COLO668 (cell line): Measurements from ENCODE around the gene KCNMB3.
"Not testable (repeated sequence)": the region's sequence is repeated elsewhere in the genome, so short reads cannot be mapped to it uniquely, and the experiment has no call there.

Experiments
- DNase-seq: peaks from one replicate; lab custom pipeline; 2025; ENCODE audit not compliant: unreplicated experiment; lab: John Stamatoyannopoulos, UW

The KCNMB3 gene

DNA sequence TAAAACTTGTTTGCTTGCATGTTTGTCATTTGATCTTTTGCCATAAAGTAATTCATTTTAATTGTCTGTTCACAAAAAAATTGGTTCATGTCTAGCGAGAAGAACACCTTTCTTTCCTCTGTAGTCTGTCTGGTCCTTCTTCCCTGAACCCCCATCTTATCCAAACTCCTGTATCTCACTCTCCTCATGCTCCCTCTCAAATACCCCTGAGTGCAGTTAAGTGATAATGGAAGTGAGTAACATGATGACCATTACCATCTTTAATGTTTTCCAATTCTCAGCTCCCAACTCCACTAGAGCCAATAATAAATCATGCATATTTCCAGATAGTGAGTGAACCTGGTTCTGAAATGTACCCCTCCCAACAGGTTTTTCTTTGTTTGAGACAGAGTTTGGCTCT, 14.2 kb upstream of the KCNMB3 start:
- no peak for DNase-seq

DNA sequence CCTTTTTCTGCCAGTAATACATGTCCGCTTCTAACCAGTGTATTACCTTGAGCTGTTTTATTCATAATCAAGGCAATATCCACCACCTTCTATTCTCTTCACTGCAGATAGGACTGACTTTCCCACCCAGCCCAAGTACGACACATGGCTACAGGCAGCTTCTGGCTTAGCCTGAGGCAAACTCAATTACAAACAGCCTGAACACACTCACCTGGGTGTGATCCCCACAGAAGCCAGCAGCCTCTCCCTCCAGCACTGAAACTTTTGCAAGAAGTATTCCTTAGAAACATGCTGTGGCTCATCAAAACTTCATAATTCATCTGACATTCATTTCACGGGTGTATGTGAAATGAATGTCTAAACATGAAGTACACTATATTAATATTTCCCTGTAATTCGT, 13.5 kb upstream of the KCNMB3 start:
- DNase-seq, result no peak

DNA sequence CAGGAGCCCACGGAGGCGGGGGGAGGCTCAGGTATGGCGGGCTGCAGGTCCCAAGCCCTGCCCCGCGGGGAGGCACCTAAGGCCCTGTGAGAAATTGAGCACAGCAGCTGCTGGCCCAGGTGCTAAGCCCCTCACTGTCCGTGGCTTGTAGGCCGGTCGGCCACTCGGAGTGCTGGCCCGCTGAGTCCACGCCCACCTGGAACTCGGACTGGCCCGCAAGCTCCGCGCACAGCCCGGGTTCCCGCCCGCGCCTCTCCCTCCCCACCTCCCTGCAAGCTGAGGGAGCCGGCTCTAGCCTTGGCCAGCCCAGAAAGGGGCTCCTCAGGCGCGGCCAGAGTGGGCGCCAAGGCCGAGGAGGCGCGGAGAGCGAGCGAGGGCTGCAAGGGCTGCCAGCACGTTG, 12.2 kb upstream of the KCNMB3 start:
- no peak for DNase-seq

DNA sequence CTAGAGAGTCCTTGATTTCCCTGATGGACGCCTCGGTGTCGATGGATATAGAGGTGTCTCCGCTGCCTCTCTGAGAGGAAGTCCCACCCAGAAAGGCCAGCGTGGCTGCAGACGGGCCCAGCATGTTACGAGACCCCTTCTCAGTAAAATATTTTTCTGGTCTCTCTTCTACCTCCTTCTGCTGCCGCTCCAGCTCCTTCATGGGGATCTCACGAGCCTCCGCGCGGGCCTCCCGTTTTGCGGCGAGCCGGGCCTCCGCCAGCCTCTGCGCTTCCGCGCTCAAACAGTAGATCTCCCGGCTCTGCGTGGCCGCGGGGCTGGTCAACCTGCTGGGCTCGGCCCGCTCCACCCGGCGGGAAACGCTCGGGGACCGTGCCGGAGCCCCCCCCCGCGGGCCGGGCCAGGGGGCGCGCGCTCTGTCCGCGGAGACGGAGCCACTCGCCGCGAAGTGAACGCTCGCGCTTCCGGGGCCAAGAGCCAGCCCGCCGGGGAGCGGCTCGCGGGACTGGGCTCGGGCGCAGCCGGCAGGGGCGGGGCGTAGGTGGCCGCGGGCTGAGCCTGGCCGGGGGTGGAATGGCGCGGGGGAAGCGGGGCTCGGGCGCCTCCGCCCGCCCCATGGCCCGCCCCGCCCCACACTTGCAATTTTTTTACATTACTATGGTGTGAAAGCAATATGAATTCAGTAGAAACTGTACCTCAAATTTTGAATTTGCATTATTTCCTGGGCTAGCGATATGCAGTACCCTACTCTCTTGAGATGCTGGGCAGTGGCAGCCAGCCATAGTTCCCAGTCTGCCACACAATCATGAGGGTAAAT, 10.2 kb upstream of the KCNMB3 start:
- DNase-seq, result peak; percentile 85

DNA sequence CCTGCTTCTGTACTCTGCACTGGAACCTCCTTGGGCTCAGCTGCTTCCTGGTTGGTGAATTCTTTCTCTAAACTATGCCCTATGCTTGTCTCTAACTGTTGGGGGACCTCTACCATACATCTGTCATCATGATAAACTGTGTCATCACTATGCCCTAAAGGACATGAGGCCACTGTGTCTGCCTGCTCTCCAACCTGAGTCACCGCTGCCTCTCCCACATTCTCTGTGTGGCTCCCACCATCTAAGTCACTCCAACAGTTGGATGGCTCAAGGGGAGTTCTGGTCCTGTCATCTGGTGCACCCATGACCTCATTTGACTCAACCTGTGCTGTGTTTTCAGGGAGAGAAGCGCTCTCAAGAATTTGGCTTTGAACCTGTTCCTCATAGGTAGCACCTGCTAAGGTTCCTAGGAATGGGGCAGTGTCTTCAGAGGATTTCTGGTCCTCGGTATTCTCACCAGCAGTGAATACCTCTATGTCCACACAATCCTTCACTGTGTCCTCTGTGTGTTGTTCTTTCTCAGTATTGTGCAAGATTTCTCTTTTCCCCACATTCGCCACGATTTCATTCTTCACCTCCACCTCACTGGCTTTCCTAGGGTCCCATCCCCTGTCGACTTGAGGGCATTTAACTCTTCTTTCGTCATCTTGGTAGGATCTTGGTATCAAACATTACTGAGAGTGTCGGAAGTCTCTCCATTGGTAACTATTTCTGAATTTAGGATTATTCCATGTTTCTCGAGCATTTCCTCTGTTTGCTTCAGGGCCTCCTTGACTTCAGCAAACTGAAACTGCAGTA, 9.2 kb upstream of the KCNMB3 start:
- DNase-seq, result not testable (repeated sequence)

DNA sequence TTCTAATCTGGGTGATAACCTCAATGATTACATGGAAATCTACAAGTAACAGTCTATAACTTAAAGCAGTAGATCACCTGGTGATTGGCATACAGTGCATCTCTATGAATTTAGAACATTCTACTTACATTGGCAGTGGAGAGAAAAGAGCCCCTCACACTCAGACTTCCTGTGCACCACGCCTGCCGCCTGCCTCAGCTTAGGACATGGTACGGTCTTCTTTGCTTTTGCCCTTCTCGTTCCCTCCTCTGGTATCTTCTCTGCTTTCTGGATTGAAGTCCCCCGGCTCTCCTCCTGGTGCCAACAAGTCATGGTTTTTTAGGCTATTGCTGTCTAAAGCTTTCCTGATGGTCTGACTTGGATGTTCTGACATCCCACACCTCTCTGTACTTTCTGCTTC, 7.9 kb upstream of the KCNMB3 start:
- DNase-seq, result no peak

DNA sequence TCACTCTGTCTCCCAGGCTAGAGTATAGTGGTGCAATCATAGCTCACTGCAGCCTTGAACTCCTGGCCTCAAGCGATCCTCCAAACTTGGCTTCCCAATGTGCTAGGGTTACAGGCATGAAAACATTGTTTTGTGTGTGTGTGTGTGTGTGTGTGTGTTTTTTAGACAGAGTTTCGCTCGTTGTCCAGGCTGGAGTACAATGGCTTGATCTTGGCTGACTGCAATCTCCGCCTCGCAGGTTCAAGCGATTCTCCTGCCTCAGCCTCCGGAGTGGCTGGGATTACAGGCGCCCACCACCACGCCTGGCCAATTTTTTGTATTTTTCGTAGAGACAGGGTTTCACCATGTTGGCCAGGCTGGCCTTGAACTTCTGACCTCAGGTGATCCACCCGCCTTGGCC, 6.8 kb upstream of the KCNMB3 start:
- DNase-seq, result not testable (repeated sequence)

DNA sequence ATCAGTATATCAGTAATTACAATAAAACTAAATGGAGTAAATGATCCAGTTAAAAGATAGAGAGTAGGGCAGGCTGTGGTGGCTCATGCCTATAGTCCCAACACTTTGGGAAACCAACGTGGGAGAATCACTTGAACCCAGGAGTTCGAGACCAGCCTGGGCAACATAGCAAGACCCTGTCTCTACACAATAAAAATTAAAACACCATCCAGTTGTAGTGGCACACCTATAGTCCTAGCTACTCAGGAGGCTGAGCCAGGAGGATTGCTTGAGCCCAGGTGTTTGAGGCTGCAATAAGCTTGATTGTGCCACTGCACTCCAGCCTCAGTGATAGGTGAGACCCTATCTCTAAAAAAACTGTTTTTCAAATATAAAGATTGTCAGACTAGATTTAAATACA, 5.9 kb upstream of the KCNMB3 start:
- DNase-seq, result no peak

DNA sequence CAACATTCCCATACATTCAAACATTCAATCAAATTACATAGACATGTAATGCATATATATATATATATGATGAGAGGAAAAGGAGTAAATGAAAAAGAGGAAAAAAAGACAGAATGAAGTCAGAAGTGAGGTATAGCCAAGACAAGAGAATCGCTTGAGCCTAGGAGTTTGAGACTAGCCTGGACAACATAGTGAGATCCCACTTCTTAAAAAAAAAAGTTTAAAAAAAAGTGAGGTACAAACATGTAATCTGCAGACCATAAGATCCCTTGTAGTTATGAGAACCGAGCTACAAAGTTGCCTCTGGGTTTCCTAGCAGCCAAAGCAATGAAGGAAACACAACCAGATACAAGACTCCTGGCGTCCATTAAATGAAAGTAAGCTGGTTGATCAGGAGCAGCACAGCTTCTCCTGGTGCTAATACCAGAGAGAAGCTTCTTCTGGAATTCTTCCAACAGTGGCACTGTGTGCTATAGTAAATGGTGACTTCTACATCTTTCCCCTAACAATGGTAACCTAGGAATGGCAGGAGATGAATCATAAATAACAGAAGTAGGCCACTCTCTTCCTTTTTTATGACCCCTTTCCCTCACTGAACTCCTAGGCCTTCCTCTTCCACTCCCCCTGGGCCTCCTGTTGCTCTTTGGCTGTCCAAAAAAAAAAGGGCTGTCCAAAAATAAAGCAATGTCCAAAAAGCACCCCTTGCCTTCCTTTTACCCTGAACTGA, 3.5 kb downstream of the KCNMB3 start:
- no peak for DNase-seq

DNA sequence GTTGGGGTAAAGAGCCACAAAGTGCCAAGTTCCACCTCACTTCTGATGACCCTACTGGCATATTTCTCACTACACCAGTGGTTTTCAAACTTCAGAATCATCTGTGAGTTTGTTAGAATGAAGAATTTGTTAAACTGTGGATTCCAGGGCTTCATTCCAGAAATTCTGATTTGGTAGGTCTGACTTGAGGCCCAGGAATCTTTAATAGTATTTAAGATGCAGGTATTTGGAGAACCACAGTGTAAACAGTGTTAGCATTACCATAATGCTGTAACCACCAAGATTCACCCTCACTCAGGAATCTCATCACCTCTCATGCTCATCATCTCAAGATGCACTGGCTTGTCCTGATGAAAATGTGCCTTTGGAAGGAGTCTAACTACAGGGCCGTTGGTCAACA, 6.0 kb downstream of the KCNMB3 start:
- no peak for DNase-seq

DNA sequence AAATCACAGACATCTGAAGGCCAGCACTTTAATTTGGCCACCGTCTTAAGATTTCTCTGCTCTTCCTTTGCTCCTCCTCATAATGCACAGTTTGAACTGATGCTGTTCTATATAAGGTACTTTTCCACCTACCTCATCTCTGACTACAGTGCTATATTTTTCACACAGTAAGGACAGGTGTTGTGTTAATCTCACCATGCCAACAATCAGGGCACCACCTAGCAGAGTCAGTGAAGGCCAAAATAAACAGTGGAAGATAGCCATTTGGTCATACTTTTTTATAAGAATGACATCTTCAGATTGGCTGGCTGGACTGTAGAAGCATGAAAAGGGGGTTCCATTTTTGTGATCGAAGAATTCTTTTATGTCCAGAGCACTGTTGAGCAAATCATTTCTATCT, 8.1 kb downstream of the KCNMB3 start:
- DNase-seq, result not testable (repeated sequence)

DNA sequence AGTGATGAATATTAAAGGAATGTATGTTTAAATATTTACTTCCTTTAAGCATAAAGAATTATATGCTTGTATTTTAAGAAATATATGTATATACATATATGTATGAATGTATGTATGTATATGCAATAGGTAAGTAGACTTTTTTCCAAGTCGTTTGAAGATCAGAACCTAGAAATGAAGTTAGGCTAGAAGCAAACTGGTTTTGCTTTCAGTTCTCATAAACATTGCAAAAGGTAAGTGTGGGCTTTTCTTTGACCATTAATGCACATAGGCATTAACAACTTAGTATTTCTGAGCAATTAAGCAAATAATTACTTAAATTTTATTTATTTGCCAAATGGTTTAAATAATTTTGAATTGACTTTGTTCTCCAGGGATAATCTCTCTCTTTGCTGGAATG, 10.6 kb downstream of the KCNMB3 start:
- not testable (repeated sequence) for DNase-seq

DNA sequence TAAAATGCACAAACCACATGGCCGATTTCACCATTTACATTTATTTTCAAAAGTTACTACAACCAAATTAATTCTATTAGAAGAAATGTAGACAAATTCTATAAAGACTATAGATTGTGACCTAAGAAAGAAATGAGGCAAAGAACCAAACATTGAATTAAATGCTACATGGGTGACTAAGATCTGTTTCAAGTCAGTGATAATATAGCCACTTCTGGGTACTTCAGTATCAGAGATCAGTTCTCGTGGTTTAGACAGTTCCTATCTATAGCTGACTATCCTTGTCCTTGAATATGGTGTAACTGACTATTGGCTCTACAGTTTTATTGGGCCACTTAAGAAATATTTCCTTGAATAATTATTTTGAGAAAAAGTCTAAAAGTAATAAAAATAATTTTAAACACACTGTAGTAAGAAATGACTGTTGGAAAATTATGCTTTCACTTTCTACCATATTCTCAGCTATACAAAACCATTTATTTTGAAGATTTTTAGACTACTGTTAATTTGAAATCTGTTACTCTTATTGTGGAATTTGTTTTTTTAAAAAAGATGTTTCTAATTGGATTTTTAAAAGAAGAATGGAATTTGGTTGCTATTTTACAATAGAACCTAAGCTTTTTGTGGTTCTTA, 14.1 kb downstream of the KCNMB3 start:
- DNase-seq, result no peak

DNA sequence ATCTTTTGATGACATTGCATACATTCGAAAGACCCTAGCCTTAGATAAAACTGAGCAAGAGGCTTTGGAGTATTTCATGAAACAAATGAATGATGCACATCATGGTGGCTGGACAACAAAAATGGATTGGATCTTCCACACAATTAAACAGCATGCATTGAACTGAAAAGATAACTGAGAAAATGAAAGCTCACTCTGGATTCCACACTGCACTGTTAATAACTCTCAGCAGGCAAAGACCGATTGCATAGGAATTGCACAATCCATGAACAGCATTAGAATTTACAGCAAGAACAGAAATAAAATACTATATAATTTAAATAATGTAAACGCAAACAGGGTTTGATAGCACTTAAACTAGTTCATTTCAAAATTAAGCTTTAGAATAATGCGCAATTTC, 16.7 kb downstream of the KCNMB3 start:
- no peak for DNase-seq

DNA sequence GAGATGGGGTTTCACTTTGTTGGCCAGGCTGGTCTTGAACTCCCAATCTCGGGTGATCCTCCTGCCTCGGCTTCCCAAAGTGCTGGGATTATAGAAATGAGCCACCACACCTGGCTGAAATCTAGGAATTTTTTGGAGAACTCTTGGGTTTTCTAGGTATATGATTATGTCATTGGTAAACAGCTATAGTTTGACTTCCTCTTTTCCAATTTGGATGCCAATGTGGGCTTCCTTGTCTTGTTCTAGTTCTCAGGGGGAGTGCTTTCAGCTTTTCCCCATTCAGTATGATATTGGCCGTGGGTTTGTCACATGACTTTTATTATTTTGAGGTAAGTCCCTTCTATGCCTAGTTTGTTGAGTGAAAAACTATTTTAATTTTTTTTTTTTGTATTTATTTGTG, 17.9 kb downstream of the KCNMB3 start:
- DNase-seq, result no peak

DNA sequence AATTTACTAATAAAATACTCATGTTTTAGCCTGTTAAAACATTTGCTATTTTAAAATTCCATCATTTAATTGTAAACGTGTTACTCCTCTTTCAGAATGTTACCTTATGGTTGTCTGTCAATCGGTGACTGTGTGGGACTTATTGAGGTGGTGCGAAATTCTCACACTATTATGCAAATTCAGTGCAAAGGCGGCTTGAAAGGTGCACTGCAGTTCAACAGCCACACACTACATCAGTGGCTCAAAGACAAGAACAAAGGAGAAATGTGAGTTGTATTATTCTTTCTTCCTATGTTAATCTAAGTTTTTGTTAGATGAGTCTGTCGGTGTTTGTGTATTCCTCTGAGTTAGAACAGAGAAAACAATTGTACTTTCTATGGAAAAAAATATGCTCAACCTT, 21.7 kb downstream of the KCNMB3 start:
- DNase-seq, result no peak

DNA sequence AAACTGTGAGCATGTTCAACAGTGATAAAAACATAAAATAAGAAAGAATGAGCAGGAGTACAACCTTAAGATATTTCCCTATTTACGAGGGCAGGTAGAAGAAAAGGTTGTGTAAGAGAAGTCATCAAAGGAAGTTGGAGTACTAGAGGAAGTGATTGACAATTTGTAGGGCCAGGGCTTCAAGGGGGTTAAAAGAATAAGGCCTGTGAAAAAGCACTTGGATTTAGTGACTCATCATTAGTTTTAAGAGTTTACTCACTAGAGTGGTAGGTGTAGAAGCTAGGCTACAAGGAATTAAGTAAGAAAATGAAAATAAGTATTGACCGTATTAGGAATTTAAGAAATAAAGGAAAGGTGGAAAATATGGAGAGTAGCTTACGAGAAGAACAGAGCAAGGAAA, 23.6 kb downstream of the KCNMB3 start:
- DNase-seq, result no peak

DNA sequence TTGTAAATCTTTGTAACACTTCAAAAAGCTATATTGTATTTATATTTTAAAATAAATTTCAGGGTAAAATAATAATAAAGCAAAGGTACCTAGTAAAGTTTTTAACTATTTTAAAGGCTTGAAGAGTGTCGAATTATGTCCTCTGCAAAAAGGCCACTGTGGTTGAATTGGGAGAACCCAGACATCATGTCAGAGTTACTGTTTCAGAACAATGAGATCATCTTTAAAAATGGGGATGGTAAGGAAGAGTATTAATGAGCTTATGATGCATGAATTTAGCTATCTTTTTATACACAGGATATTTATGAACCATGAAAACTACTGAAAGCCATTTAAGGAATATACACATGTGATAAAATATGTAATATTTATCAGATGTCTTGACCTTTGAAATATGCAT, 26.3 kb downstream of the KCNMB3 start:
- no peak for DNase-seq

DNA sequence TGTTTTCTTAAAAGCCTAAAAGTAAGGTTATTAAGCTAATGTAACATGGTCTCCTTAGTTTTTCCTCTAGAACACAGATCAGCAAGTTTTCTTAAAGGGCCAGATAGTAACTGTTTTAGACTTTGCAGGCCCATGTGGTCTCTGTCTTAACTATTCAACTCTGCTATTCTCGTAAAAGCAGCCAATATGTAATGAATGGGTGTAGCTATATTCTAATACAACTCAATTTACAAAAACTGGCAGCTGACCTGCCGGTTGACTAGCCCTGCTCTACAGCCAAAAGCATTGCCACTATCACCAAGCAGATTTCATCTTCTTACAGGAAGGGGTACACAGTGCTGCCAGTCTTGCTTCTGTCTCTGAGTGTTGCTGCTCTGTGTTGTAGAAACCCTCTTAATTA, 27.4 kb downstream of the KCNMB3 start:
- no peak for DNase-seq

DNA sequence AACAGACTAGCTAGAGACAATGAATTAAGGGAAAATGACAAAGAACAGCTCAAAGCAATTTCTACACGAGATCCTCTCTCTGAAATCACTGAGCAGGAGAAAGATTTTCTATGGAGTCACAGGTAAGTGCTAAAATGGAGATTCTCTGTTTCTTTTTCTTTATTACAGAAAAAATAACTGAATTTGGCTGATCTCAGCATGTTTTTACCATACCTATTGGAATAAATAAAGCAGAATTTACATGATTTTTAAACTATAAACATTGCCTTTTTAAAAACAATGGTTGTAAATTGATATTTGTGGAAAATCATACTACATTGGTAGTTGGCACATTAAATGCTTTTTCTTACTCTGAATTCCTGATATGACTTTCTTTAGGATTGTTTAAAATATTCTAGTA, 32.7 kb downstream of the KCNMB3 start:
- not testable (repeated sequence) for DNase-seq

DNA sequence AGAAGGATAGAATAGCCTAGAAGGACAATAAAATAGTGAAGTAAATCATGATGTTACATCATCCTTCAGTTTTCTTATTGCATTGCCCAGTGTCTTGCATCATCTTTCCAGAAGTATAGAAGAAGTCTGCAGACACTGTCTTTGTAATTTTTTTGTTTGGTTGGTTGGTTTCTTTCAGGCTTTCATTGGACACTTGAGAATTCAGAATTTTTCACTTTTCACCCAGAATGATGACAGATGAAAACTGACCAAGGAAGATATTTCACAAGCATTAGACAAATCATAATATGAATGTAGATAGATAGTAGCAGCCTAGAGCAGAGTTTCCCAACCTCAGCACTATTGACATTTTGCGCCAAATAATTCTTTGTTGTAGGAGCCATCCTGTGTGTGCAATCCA, 35.4 kb downstream of the KCNMB3 start:
- not testable (repeated sequence) for DNase-seq
